Liver (tissue), 9 donors: ENCODE results near the gene RPP40. TPM values are rescaled to one million over a fixed set of nuclear protein-coding genes. Genes with fewer than 3 reads are reported as not detected.
"Not testable (repeated sequence)": the region's sequence is repeated elsewhere in the genome, so short reads cannot be mapped to it uniquely, and the experiment has no call there.

Experiments
- DNase-seq: peaks from one replicate; pipeline ENCODE4 v3.0.0-alpha.2; 2017; ENCODE audit warnings: low spot score
- H3K27ac ChIP-seq, 2 donors: one replicate each; pipeline ENCODE4 v1.7.0; 2013; ENCODE audit warnings: inconsistent platforms in 2 of 2, low read length in 2 of 2, control low read depth in 1 of 2, low read depth in 1 of 2, mild to moderate bottlenecking in 1 of 2
- H3K27me3 ChIP-seq, 4 donors: one replicate each; pipeline versions ENCODE4 v1.6.1 to v1.7.0; 2013; ENCODE audit warnings: low read length in 3 of 4, inconsistent platforms in 1 of 4, mild to moderate bottlenecking in 1 of 4, moderate library complexity in 1 of 4; ENCODE audit not compliant: control insufficient read depth in 4 of 4, insufficient read depth in 4 of 4
- H3K36me3 ChIP-seq, 4 donors: one replicate each; pipeline versions ENCODE4 v1.6.1 to v1.7.0; 2013; ENCODE audit warnings: low read length in 3 of 4, mild to moderate bottlenecking in 3 of 4, low read depth in 1 of 4, moderate library complexity in 1 of 4; ENCODE audit not compliant: control insufficient read depth in 4 of 4, insufficient read depth in 3 of 4
- H3K4me1 ChIP-seq, 4 donors: one replicate each; pipeline versions ENCODE4 v1.6.1 to v1.7.0; 2013; ENCODE audit warnings: low read length in 3 of 4, mild to moderate bottlenecking in 3 of 4, moderate library complexity in 1 of 4; ENCODE audit not compliant: control insufficient read depth in 4 of 4, insufficient read depth in 4 of 4
- H3K4me3 ChIP-seq, 3 donors: one replicate each; pipeline versions ENCODE4 v1.6.1 to v1.7.0; 2013; ENCODE audit warnings: low read length in 3 of 3, control low read depth in 1 of 3, low read depth in 1 of 3, mild to moderate bottlenecking in 1 of 3
- H3K9ac ChIP-seq, 2 donors: one replicate each; pipeline ENCODE4 v1.7.0; 2013; ENCODE audit warnings: low read length in 2 of 2, mild to moderate bottlenecking in 2 of 2, moderate library complexity in 2 of 2, control low read depth in 1 of 2, low read depth in 1 of 2
- H3K9me3 ChIP-seq, 4 donors: one replicate each; pipeline versions ENCODE4 v1.6.1 to v1.7.0; 2013; ENCODE audit warnings: low read length in 3 of 4; ENCODE audit not compliant: control insufficient read depth in 4 of 4
- ATF3 ChIP-seq: IDR thresholded peaks from 2 replicates; pipeline ENCODE4 v1.6.1; 2016; ENCODE audit warnings: antibody characterized with exemption
- CTCF ChIP-seq: fragments of 150-350 bp; IDR thresholded peaks from 2 replicates; pipeline ENCODE4 v1.5.1; 2017; ENCODE audit warnings: improper control_type of control experiment, low read depth, low read length; ENCODE audit not compliant: missing input control
- EGR1 ChIP-seq, 2 donors: IDR thresholded peaks; 2 replicates each; pipeline ENCODE4 v1.6.1; 2016 to 2018; ENCODE audit warnings: antibody characterized with exemption in 2 of 2, low read depth in 2 of 2
- FOXA1 ChIP-seq: IDR thresholded peaks from 2 replicates; pipeline ENCODE4 v1.6.1; 2016; ENCODE audit warnings: antibody characterized with exemption
- FOXA2 ChIP-seq: IDR thresholded peaks from 2 replicates; pipeline ENCODE4 v1.6.1; 2016; ENCODE audit warnings: antibody characterized with exemption
- GABPA ChIP-seq, 2 donors: IDR thresholded peaks in 1 of 2; conservative IDR thresholded peaks in 1 of 2; 2 replicates each; pipeline ENCODE4 v1.6.1; 2016; ENCODE audit warnings: antibody characterized with exemption in 2 of 2, mild to moderate bottlenecking in 1 of 2, moderate library complexity in 1 of 2
- HNF4A ChIP-seq, 2 donors: conservative IDR thresholded peaks; 2 replicates each; pipeline ENCODE4 v1.6.1; 2016; ENCODE audit warnings: antibody characterized with exemption in 2 of 2, mild to moderate bottlenecking in 2 of 2
- HNF4G ChIP-seq: IDR thresholded peaks from 2 replicates; pipeline ENCODE4 v1.6.1; 2016; ENCODE audit warnings: antibody characterized with exemption
- JUND ChIP-seq, 2 donors: IDR thresholded peaks; 2 replicates each; pipeline ENCODE4 v1.6.1; 2016; ENCODE audit warnings: antibody characterized with exemption in 2 of 2
- MAX ChIP-seq: IDR thresholded peaks from 2 replicates; pipeline ENCODE4 v1.6.1; 2016; ENCODE audit warnings: antibody characterized with exemption
- NR2F2 ChIP-seq: IDR thresholded peaks from 2 replicates; pipeline ENCODE4 v1.6.1; 2016; ENCODE audit warnings: antibody characterized with exemption
- RAD21 ChIP-seq, 2 donors: IDR thresholded peaks; 2 replicates each; pipeline ENCODE4 v1.6.1; 2016; ENCODE audit warnings: antibody characterized with exemption in 2 of 2, mild to moderate bottlenecking in 2 of 2
- REST ChIP-seq: IDR thresholded peaks from 2 replicates; pipeline ENCODE4 v1.6.1; 2016; ENCODE audit warnings: antibody characterized with exemption, mild to moderate bottlenecking
- RXRA ChIP-seq, 2 donors: IDR thresholded peaks; 2 replicates each; pipeline ENCODE4 v1.6.1; 2017 to 2018; ENCODE audit warnings: antibody characterized with exemption in 2 of 2, mild to moderate bottlenecking in 1 of 2
- SP1 ChIP-seq: IDR thresholded peaks from 2 replicates; pipeline ENCODE4 v1.6.1; 2018; ENCODE audit warnings: antibody characterized with exemption, mild to moderate bottlenecking
- TAF1 ChIP-seq: conservative IDR thresholded peaks from 2 replicates; pipeline ENCODE4 v1.6.1; 2016; ENCODE audit warnings: antibody characterized with exemption, mild to moderate bottlenecking
- YY1 ChIP-seq: IDR thresholded peaks from 2 replicates; pipeline ENCODE4 v1.6.1; 2016; ENCODE audit warnings: antibody characterized with exemption, mild to moderate bottlenecking
- ZBTB33 ChIP-seq: IDR thresholded peaks from 2 replicates; pipeline ENCODE4 v1.6.1; 2016; ENCODE audit warnings: antibody characterized with exemption
- WGBS: extraction: QIAGEN DNeasy Blood & Tissue Kit; methylation state at CpG from one replicate; pipeline ENCODE4 v1.1.7; 2013; 5-methylcytosine and 5-hydroxymethylcytosine counted together
- polyA plus RNA-seq, 2 donors: library from polyadenylated mRNA; stranded (reverse) in 1 of 2; unstranded in 1 of 2; fragments of 200-250 nt in 1 of 2; fragments of >200 nt in 1 of 2; fragmentation: Nextera tagmentation in 1 of 2; extraction: Ambion mirVana in 1 of 2; gene quantifications; one replicate each; pipeline versions ENCODE4 v1.2.1 to v1.2.3, GENCODE V29; 2013 to 2015
- total RNA-seq, 2 donors: library from RNA; depleted of rRNA; stranded (reverse); fragments of >200 nt; gene quantifications; one replicate each; pipeline ENCODE4 v1.2.3, GENCODE V29; 2014
- donor health status: healthy.
- donor health status: healthy.
- donor health status: healthy.
- donor health status: healthy.
- donor health status: healthy.

Gene RPP40
- total and polyA plus RNA-seq, 4 donors = 5.4 to 9.5 (median 8.9) TPM

- TF ChIP-seq GABPA (IDR thresholded peaks at IDR 0.05 in 1 of 2, conservative IDR thresholded peaks at IDR 0.05 in 1 of 2) (no peak), JUND (IDR thresholded peaks at IDR 0.05) (no peak), CTCF (no peak), MAX (no peak), ZBTB33 (no peak), ATF3 (no peak), TAF1 (no peak), HNF4G (no peak), YY1 (no peak), FOXA2 (no peak), RAD21 (IDR thresholded peaks at IDR 0.05) (no peak), REST (no peak), NR2F2 (no peak), HNF4A (conservative IDR thresholded peaks at IDR 0.05) (no peak), SP1 (no peak), RXRA (IDR thresholded peaks at IDR 0.05) (no peak), FOXA1 (no peak), EGR1 (IDR thresholded peaks at IDR 0.05; ENCODE audit: low read depth in 2 of 2) (no peak)
- WGBS = 83% methylated on average over 7 of the region's 7 CpGs
- H3K27ac ChIP-seq = no peak overlapping the region
- H3K9ac ChIP-seq = no peak overlapping the region
- no peaks in the 10 kb centered on the region for H3K27me3 ChIP-seq
- no peaks in the 10 kb centered on the region for H3K9me3 ChIP-seq
- no peak overlapping the region for H3K4me3 ChIP-seq
- no peaks in the 10 kb centered on the region for H3K4me1 ChIP-seq
- no peak for DNase-seq
- no peaks in the 10 kb centered on the region for H3K36me3 ChIP-seq
Measured at GRCh38 chr6:5034736-5035135, 30.9 kb upstream of the RPP40 start.

- Histone ChIP-seq H3K27ac (no peak overlapping the region), H3K36me3 (no peaks in the 10 kb centered on the region), H3K9ac (no peak overlapping the region), H3K9me3 (no peaks in the 10 kb centered on the region), H3K4me3 (no peak overlapping the region), H3K4me1 (no peaks in the 10 kb centered on the region), H3K27me3 (no peaks in the 10 kb centered on the region)
- no peak for TF ChIP-seq FOXA1
- no peak for TF ChIP-seq RXRA (IDR thresholded peaks at IDR 0.05)
- DNase-seq = no peak
- 84% methylated on average over 7 of the region's 7 CpGs for WGBS
Measured at GRCh38 chr6:5034328-5034727, 30.5 kb upstream of the RPP40 start.

- not testable (repeated sequence) for DNase-seq, H3K4me3 ChIP-seq, H3K9me3 ChIP-seq, H3K27ac ChIP-seq, H3K9ac ChIP-seq, H3K4me1 ChIP-seq, H3K27me3 ChIP-seq, H3K36me3 ChIP-seq
- 77% methylated on average over 14 of the region's 14 CpGs for WGBS
Measured at GRCh38 chr6:5033214-5033904, 29.5 kb upstream of the RPP40 start.

GRCh38 chr6:5032706-5033105 lies 28.9 kb upstream of the RPP40 start:
- H3K9ac ChIP-seq, H3K4me3 ChIP-seq, H3K9me3 ChIP-seq, DNase-seq, H3K27me3 ChIP-seq, H3K27ac ChIP-seq, H3K36me3 ChIP-seq, H3K4me1 ChIP-seq: not testable (repeated sequence)
- WGBS = 71% methylated on average over 13 of the region's 13 CpGs
